Measurements from ENCODE around the gene HAND1.

DNA sequence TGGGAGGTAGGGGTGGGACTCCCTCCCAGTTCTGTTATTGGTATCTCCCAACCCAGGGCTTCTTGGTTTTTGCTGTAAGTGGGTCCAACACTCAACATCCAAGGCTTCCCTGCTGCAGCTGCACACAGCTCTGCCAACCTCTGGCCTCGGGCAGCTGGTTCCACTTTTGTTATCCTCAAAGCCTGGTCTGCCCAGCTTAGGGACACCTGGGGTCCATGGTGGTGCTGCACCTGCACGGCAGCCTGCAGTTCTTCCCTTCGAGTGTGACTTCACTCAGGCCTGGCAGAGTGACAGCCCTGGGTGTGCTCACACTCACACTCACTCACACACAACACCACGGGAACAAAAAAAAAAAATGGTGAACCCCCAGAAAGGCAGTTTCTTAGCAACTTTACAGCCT lies 47.6 kb downstream of the HAND1 start:
- TF ChIP-seq, protein P1, sequence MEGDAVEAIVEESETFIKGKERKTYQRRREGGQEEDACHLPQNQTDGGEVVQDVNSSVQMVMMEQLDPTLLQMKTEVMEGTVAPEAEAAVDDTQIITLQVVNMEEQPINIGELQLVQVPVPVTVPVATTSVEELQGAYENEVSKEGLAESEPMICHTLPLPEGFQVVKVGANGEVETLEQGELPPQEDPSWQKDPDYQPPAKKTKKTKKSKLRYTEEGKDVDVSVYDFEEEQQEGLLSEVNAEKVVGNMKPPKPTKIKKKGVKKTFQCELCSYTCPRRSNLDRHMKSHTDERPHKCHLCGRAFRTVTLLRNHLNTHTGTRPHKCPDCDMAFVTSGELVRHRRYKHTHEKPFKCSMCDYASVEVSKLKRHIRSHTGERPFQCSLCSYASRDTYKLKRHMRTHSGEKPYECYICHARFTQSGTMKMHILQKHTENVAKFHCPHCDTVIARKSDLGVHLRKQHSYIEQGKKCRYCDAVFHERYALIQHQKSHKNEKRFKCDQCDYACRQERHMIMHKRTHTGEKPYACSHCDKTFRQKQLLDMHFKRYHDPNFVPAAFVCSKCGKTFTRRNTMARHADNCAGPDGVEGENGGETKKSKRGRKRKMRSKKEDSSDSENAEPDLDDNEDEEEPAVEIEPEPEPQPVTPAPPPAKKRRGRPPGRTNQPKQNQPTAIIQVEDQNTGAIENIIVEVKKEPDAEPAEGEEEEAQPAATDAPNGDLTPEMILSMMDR (IDR thresholded peaks at IDR 0.05; ENCODE audit: insufficient read depth, low read length, poor library complexity, severe bottlenecking): no peak
- TF ChIP-seq EZH2phosphoT487 (conservative IDR thresholded peaks at IDR 0.05; ENCODE audit: low read length): no peak
